HCT116 (cell line): ENCODE measurements around the gene CEP131. TPM values are rescaled to one million over a fixed set of nuclear protein-coding genes. Genes with fewer than 3 reads are reported as not detected.

Source experiments
- ATAC-seq: fragments of 200-7000 bp; cut with Tn5 transposase; 2 replicates; pipeline ENCODE4 v1.9.1; 2020; ENCODE audit warnings: mild to moderate bottlenecking, moderate library complexity
- BruUV-seq: library from RNA; stranded (reverse); fragments of 400-500 nt; replicated peaks from 2 replicates; lab custom pipeline; 2021; lab: Mats Ljungman, UMichigan
- CTCF ChIA-PET: fragments of 300-600 bp; sonication (Branson Sonifier 250); formaldehyde crosslinking; loops from one replicate; lab custom pipeline; 2021; ENCODE audit warnings: antibody characterized with exemption; lab: Charles Lee
- POLR2A ChIA-PET: fragments of 300-600, 350-600 bp; sonication (Branson Sonifier 250); formaldehyde crosslinking; loops from one replicate; lab custom pipeline; 2021; ENCODE audit warnings: antibody characterized with exemption; lab: Charles Lee
- RAD21 ChIA-PET, 2 experiments: fragments of 300-600 bp; sonication (Branson Sonifier 250); formaldehyde crosslinking; loops; one replicate each; lab custom pipeline; 2023; ENCODE audit warnings: low total read pairs in 2 of 2; ENCODE audit not compliant: uncharacterized antibody in 2 of 2, unreplicated experiment in 2 of 2, low non-redundant PET in 1 of 2; lab: Charles Lee
- DNase-seq: peaks from one replicate; pipeline ENCODE4 v3.0.0-alpha.2; 2010; ENCODE audit warnings: low read depth, low spot score
- H2AFZ ChIP-seq: fragments of 200-600 bp; shearing (Covaris generic), sonication (generic); 2 replicates; pipeline ENCODE4 v1.6.1; 2017; ENCODE audit warnings: low read depth, mixed run types, mixed read lengths, antibody characterized with exemption, low read length; ENCODE audit not compliant: poor library complexity, severe bottlenecking
- H3K27ac ChIP-seq: 2 replicates; pipeline ENCODE4 v1.5.1; 2012; ENCODE audit warnings: low read depth, low read length
- H3K27me3 ChIP-seq: fragments of 200-600 bp; sonication (generic); 2 replicates; pipeline ENCODE4 v1.6.1; 2016; ENCODE audit warnings: mixed run types, low read length, mixed read lengths; ENCODE audit not compliant: insufficient read depth
- H3K36me3 ChIP-seq, 2 experiments: fragments of 200-500 bp in 1 of 2; fragments of 200-600 bp in 1 of 2; sonication (Bioruptor generic) in 1 of 2; sonication (generic) in 1 of 2; 2 replicates each; pipeline versions ENCODE4 v1.5.1 to v1.6.1; 2014 to 2016; ENCODE audit warnings: low read length in 2 of 2, inconsistent platforms in 1 of 2, mixed read lengths in 1 of 2, mixed run types in 1 of 2; ENCODE audit not compliant: insufficient read depth in 2 of 2, control insufficient read depth in 1 of 2
- H3K4me1 ChIP-seq, 2 experiments: fragments of 200-600 bp in 1 of 2; sonication (generic) in 1 of 2; 2 replicates each; pipeline versions ENCODE4 v1.5.1 to v1.6.1; 2012 to 2017; ENCODE audit warnings: low read length in 2 of 2, inconsistent platforms in 1 of 2, mild to moderate bottlenecking in 1 of 2, mixed read lengths in 1 of 2, mixed run types in 1 of 2, moderate library complexity in 1 of 2; ENCODE audit not compliant: insufficient read depth in 2 of 2, control insufficient read depth in 1 of 2
- H3K4me2 ChIP-seq: fragments of 200-600 bp; sonication (generic); 2 replicates; pipeline ENCODE4 v1.6.1; 2017; ENCODE audit warnings: mixed run types, low read length, mixed read lengths
- H3K4me3 ChIP-seq, 2 experiments: fragments of 200-600 bp in 1 of 2; sonication (generic) in 1 of 2; replicated peaks in 1 of 2; 2 replicates each; pipeline ENCODE4 v1.5.1; 2011 to 2016; ENCODE audit warnings: low read length in 2 of 2, control low read depth in 1 of 2, low read depth in 1 of 2, mild to moderate bottlenecking in 1 of 2, mixed read lengths in 1 of 2, mixed run types in 1 of 2
- H3K79me2 ChIP-seq: fragments of 200-600 bp; sonication (generic); 2 replicates; pipeline ENCODE4 v1.6.1; 2017; ENCODE audit warnings: mild to moderate bottlenecking, mixed run types, low read length, moderate library complexity, mixed read lengths; ENCODE audit not compliant: insufficient read depth
- H3K9ac ChIP-seq: fragments of 200-600 bp; sonication (generic); 2 replicates; pipeline ENCODE4 v1.6.1; 2016; ENCODE audit warnings: low read length, mixed read lengths
- H3K9me2 ChIP-seq: fragments of 200-600 bp; sonication (generic), shearing (Covaris generic); 2 replicates; pipeline ENCODE4 v1.6.1; 2017; ENCODE audit warnings: mixed run types, mild to moderate bottlenecking, moderate library complexity; ENCODE audit not compliant: insufficient read depth
- H3K9me3 ChIP-seq, 2 experiments: fragments of 200-500 bp in 1 of 2; fragments of 200-600 bp in 1 of 2; sonication (Bioruptor generic) in 1 of 2; sonication (generic) in 1 of 2; 2 replicates each; pipeline ENCODE4 v1.6.1; 2014 to 2017; ENCODE audit warnings: low read length in 2 of 2, mixed read lengths in 2 of 2, inconsistent platforms in 1 of 2, low read depth in 1 of 2, mild to moderate bottlenecking in 1 of 2, mixed run types in 1 of 2, moderate library complexity in 1 of 2; ENCODE audit not compliant: control insufficient read depth in 1 of 2, insufficient read depth in 1 of 2
- H4K20me1 ChIP-seq: fragments of 200-600 bp; sonication (generic), shearing (Covaris generic); 2 replicates; pipeline ENCODE4 v1.6.1; 2017; ENCODE audit warnings: mixed run types, mild to moderate bottlenecking, moderate library complexity; ENCODE audit not compliant: insufficient read depth
- CBX3 ChIP-seq: IDR thresholded peaks from 2 replicates; pipeline ENCODE4 v1.6.1; 2012; ENCODE audit warnings: low read depth
- ELF1 ChIP-seq: IDR thresholded peaks from 2 replicates; pipeline ENCODE4 v1.6.1; 2012; ENCODE audit warnings: low read depth, borderline replicate concordance
- EZH2phosphoT487 ChIP-seq: fragments of 200-600 bp; IDR thresholded peaks from 2 replicates; pipeline ENCODE4 v1.6.1; 2018; ENCODE audit warnings: antibody characterized with exemption, borderline replicate concordance
- FOSL1 ChIP-seq: IDR thresholded peaks from 2 replicates; pipeline ENCODE4 v1.6.1; 2012; ENCODE audit warnings: low read depth
- POLR2AphosphoS5 ChIP-seq: IDR thresholded peaks from 2 replicates; pipeline ENCODE4 v1.6.1; 2011; ENCODE audit warnings: mild to moderate bottlenecking, low read depth, low read length, moderate library complexity
- SP1 ChIP-seq: IDR thresholded peaks from 2 replicates; pipeline ENCODE4 v1.6.1; 2012; ENCODE audit warnings: low read depth
- YY1 ChIP-seq: IDR thresholded peaks from 2 replicates; pipeline ENCODE4 v1.6.1; 2011; ENCODE audit warnings: low read length, low read depth, moderate library complexity, mild to moderate bottlenecking; ENCODE audit not compliant: insufficient replicate concordance; ENCODE audit errors: extremely low read depth
- ZFX ChIP-seq: fragments of 450-650 bp; IDR thresholded peaks from 2 replicates; pipeline ENCODE4 v1.6.1; 2017
- ZNF274 ChIP-seq: fragments of 200-500 bp; sonication (Bioruptor generic); IDR thresholded peaks from 2 replicates; pipeline ENCODE4 v1.6.1; 2014; ENCODE audit warnings: mild to moderate bottlenecking, low read depth, low read length, inconsistent platforms
- intact Hi-C: fragments of 100-400 bp; cut with micrococcal nuclease; formaldehyde crosslinking; loops from 2 replicates; pipeline ENCODE4 v1.10.0; 2022
- total RNA-seq: library from RNA; stranded (reverse); gene quantifications from one replicate; pipeline ENCODE4 v1.2.1, GENCODE V29; 2021; ENCODE audit not compliant: unreplicated experiment
- TF ChIP-seq, protein P1 (sequence below): IDR thresholded peaks from 2 replicates; pipeline ENCODE4 v1.6.1; 2012
- TF ChIP-seq, protein P2 (sequence below), 3 experiments: fragments of 200-600 bp in 1 of 3; sonication (generic) in 1 of 3; IDR thresholded peaks in 2 of 3; conservative IDR thresholded peaks in 1 of 3; 2 replicates each; pipeline ENCODE4 v1.5.1; 2012 to 2017; ENCODE audit warnings: low read depth in 2 of 3, low read length in 2 of 3, antibody characterized with exemption in 1 of 3, borderline replicate concordance in 1 of 3, control low read depth in 1 of 3, mild to moderate bottlenecking in 1 of 3, mixed read lengths in 1 of 3, mixed run types in 1 of 3, moderate library complexity in 1 of 3; ENCODE audit not compliant: insufficient read depth in 1 of 3
- TF ChIP-seq, protein P3 (sequence below): IDR thresholded peaks from 2 replicates; pipeline ENCODE4 v1.6.1; 2012; ENCODE audit warnings: low read depth

CEP131 gene
- total RNA-seq, 1 experiment from 2014 or later, result 30.2 TPM

DNA sequence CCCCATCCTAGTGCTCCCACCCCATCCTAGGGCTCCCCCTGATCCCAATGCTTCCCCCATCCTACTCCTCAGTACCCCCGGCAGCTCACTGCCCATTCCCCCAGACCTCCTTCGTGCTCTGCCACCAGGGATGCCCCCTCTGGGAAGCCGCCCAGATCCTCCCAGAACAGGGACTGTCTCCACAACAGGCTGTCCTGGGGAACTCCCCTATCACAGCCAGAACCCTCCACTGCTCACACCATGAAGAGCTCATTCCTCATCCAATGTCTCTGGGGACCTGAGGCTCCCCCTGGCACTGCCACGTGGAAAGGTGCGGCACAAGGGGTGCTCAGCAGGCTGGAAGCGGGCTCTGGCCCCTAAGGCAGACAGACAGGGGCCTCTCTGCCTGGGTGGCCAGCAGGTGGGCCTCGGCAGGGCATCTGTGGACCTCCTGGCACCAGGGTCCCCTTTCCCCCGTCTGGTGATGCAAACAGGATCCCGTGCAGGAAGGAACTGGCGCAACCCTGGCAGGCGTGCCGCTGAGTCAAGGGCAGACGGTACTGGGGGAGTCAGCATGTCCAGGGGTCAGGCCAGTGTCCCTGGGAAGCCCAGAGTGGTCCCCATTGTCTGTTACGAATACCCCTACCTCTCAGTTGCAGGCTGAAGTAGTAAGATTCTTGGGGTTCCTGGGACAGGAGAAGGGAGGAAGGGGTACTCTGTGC lies 72.2 kb downstream of the CEP131 start:
- H4K20me1 ChIP-seq, result no peaks in the 10 kb centered on the region
- H3K9me2 ChIP-seq, result no peaks in the 10 kb centered on the region
- BruUV-seq, result no TSS peak
- H3K79me2 ChIP-seq, result no peaks in the 10 kb centered on the region
- no peaks in the 10 kb centered on the region for H3K9me3 ChIP-seq
- H3K4me2 ChIP-seq, result no peak overlapping the region
- no peak overlapping the region for H2AFZ ChIP-seq
- ATAC-seq (no peak), DNase-seq (no peak)
- ChIA-PET RAD21 (no interaction called here), POLR2A (no interaction called here), CTCF (no interaction called here)
- H3K27ac ChIP-seq, result no peak overlapping the region
- no peak for TF ChIP-seq YY1
- no peak for TF ChIP-seq POLR2AphosphoS5
- TF ChIP-seq ELF1, result no peak
- no peak overlapping the region for H3K9ac ChIP-seq
- H3K4me1 ChIP-seq, result no peaks in the 10 kb centered on the region
- H3K36me3 ChIP-seq, result no peaks in the 10 kb centered on the region
- H3K27me3 ChIP-seq, result peaks cover 14% of the 10 kb centered on the region; the same call in 1 of the 2 replicates
- H3K4me3 ChIP-seq, result no peak overlapping the region
- intact Hi-C loops, result no loop called here

DNA sequence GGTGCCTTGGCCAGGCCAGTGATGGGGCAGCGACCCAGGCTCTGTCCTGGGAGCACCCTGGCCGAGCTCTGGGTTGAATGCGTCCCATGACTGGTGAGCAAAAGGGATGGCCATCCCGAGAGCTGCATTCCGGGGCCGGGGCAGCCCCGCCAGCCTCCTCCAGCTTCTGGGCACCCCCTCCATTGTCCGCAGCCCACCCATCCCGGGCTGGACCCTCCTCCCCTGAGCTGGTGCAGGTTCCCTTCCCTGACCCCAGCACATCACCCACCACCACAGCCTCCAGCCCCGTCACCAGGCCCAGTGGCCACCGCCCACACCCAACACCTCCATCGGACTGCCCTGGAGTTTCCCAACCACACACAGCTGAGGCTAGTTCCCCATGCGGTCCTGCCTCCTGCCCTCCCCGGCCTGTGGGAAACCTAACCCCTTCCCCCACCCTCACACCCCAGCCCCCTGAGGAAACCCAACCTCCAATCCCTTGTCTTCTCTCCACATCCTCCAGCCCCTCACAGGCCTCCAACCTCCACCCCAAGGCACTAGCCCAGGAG lies 73.7 kb downstream of the CEP131 start:
- no peaks in the 10 kb centered on the region for H3K4me1 ChIP-seq
- H3K36me3 ChIP-seq, result no peaks in the 10 kb centered on the region
- ChIA-PET CTCF (no interaction called here), RAD21 (no interaction called here), POLR2A (no interaction called here)
- H3K79me2 ChIP-seq, result no peaks in the 10 kb centered on the region
- H3K9me2 ChIP-seq, result no peaks in the 10 kb centered on the region
- H3K27me3 ChIP-seq, result peaks cover 14% of the 10 kb centered on the region; the same call in 1 of the 2 replicates
- BruUV-seq, result no TSS peak
- no peak overlapping the region for H3K4me2 ChIP-seq
- TF ChIP-seq, protein P1, sequence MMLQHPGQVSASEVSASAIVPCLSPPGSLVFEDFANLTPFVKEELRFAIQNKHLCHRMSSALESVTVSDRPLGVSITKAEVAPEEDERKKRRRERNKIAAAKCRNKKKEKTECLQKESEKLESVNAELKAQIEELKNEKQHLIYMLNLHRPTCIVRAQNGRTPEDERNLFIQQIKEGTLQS, result no peak
- TF ChIP-seq CBX3, result no peak
- TF ChIP-seq, protein P2, sequence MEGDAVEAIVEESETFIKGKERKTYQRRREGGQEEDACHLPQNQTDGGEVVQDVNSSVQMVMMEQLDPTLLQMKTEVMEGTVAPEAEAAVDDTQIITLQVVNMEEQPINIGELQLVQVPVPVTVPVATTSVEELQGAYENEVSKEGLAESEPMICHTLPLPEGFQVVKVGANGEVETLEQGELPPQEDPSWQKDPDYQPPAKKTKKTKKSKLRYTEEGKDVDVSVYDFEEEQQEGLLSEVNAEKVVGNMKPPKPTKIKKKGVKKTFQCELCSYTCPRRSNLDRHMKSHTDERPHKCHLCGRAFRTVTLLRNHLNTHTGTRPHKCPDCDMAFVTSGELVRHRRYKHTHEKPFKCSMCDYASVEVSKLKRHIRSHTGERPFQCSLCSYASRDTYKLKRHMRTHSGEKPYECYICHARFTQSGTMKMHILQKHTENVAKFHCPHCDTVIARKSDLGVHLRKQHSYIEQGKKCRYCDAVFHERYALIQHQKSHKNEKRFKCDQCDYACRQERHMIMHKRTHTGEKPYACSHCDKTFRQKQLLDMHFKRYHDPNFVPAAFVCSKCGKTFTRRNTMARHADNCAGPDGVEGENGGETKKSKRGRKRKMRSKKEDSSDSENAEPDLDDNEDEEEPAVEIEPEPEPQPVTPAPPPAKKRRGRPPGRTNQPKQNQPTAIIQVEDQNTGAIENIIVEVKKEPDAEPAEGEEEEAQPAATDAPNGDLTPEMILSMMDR (IDR thresholded peaks at IDR 0.05 in 2 of 3, conservative IDR thresholded peaks at IDR 0.05 in 1 of 3; ENCODE audit: borderline replicate concordance in 1 of 3, insufficient read depth in 1 of 3, low read depth in 2 of 3, low read length in 2 of 3), result no peak
- no peak for TF ChIP-seq FOSL1
- no peak for TF ChIP-seq POLR2AphosphoS5
- no peak for TF ChIP-seq ZNF274
- no peak for TF ChIP-seq EZH2phosphoT487
- TF ChIP-seq ZFX, result no peak
- TF ChIP-seq, protein P3, sequence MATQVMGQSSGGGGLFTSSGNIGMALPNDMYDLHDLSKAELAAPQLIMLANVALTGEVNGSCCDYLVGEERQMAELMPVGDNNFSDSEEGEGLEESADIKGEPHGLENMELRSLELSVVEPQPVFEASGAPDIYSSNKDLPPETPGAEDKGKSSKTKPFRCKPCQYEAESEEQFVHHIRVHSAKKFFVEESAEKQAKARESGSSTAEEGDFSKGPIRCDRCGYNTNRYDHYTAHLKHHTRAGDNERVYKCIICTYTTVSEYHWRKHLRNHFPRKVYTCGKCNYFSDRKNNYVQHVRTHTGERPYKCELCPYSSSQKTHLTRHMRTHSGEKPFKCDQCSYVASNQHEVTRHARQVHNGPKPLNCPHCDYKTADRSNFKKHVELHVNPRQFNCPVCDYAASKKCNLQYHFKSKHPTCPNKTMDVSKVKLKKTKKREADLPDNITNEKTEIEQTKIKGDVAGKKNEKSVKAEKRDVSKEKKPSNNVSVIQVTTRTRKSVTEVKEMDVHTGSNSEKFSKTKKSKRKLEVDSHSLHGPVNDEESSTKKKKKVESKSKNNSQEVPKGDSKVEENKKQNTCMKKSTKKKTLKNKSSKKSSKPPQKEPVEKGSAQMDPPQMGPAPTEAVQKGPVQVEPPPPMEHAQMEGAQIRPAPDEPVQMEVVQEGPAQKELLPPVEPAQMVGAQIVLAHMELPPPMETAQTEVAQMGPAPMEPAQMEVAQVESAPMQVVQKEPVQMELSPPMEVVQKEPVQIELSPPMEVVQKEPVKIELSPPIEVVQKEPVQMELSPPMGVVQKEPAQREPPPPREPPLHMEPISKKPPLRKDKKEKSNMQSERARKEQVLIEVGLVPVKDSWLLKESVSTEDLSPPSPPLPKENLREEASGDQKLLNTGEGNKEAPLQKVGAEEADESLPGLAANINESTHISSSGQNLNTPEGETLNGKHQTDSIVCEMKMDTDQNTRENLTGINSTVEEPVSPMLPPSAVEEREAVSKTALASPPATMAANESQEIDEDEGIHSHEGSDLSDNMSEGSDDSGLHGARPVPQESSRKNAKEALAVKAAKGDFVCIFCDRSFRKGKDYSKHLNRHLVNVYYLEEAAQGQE, result no peak
- no peak for TF ChIP-seq SP1
- no peak for TF ChIP-seq ELF1
- no peaks in the 10 kb centered on the region for H4K20me1 ChIP-seq
- ATAC-seq (no peak), DNase-seq (no peak)
- H3K9ac ChIP-seq, result no peak overlapping the region
- intact Hi-C loops, result no loop called here
- no peak overlapping the region for H2AFZ ChIP-seq
- no peak overlapping the region for H3K27ac ChIP-seq
- H3K4me3 ChIP-seq, result no peak overlapping the region
- no peaks in the 10 kb centered on the region for H3K9me3 ChIP-seq
